NCI-H2227 treated with DMSO at 0.1 percent for 48 hours (cell line): ENCODE data around the gene SNX19.
A peak's percentile ranks its signal among the peaks of the same experiment; 100 is the strongest.
"Not testable (repeated sequence)": the region's sequence is repeated elsewhere in the genome, so short reads cannot be mapped to it uniquely, and the experiment has no call there.

ENCODE experiments used
- DNase-seq: peaks from one replicate; lab custom pipeline; 2025; lab: John Stamatoyannopoulos, UW

Gene SNX19

DNA sequence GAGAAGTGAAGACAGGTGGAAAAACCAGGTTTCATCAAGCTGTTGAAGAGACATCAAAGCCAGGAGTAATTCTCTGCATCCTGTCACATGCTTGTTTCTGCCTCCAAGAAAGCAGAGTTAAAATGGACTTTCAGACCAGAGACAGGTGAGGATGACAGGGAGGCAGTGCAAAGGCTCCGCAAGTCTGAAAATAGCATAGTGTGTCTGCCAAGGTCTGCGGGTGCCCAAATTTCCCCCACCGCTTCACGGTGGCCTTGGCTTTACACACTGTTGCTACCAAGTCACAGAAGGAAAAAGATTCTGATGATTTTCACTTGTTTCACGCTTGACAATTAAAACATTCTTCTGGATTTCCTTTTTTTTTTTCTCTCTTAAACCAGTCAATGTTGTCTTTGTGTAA, 44.2 kb downstream of the SNX19 start:
- DNase-seq: no peak

GRCh38 chr11:130871616-130872015, 44.7 kb downstream of the SNX19 start:
- DNase-seq: no peak

- no peak for DNase-seq
Measured at GRCh38 chr11:130868721-130869390, 47.4 kb downstream of the SNX19 start.

- no peak for DNase-seq
Measured at GRCh38 chr11:130868086-130868710, 48.1 kb downstream of the SNX19 start.

GRCh38 chr11:130866831-130867230, 49.4 kb downstream of the SNX19 start:
- DNase-seq: no peak

GRCh38 chr11:130865774-130866114, 50.5 kb downstream of the SNX19 start:
- DNase-seq: no peak

- no peak for DNase-seq
Measured at GRCh38 chr11:130865091-130865773, 51.0 kb downstream of the SNX19 start.

- DNase-seq: peak; percentile 88
Measured at GRCh38 chr11:130861902-130862860, 54.1 kb downstream of the SNX19 start.

DNA sequence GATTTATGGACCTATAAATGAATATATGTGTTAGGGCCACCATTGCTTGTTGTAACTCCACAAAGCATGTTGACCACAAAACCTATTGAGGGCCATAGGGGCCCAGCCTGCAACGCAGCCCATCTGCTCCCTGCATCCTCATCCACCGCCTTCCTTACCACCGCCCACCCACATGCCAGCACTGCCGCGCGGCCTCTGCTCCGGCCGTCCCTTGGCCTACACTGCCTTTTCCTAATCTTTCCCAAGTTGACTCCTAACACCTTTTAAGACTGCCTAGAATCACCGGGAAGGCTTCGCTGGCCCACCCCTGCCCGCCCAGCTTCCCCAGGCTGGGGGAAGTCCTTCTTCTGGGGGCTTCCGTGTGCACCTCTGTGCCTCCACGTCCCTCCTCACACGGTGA, 55.0 kb downstream of the SNX19 start:
- DNase-seq: no peak

DNA sequence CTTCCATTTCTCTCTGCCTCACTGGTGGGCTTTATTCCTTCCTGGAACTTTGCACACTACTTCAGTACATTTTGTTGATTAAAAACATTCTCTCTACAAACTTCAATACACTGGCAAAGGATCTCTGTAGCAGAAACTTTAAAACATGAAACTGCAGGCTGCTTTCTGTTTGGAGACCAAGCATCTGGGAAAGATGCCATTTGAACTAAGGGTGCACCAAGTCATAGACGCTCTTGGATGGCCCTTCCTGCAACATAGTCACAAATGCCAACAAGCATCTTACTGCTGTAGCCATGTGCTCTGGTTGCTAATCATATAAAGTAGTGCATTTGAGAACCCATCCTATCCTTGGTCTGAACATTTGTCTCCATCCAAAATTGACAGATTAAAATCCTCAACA, 56.4 kb downstream of the SNX19 start:
- no peak for DNase-seq

- DNase-seq: no peak
Measured at GRCh38 chr11:130858215-130858614, 58.1 kb downstream of the SNX19 start.

- DNase-seq: not testable (repeated sequence)
Measured at GRCh38 chr11:130855707-130856106, 60.6 kb downstream of the SNX19 start.

GRCh38 chr11:130854483-130854882, 61.8 kb downstream of the SNX19 start:
- no peak for DNase-seq

GRCh38 chr11:130852589-130852988, 63.7 kb downstream of the SNX19 start:
- DNase-seq: no peak

DNA sequence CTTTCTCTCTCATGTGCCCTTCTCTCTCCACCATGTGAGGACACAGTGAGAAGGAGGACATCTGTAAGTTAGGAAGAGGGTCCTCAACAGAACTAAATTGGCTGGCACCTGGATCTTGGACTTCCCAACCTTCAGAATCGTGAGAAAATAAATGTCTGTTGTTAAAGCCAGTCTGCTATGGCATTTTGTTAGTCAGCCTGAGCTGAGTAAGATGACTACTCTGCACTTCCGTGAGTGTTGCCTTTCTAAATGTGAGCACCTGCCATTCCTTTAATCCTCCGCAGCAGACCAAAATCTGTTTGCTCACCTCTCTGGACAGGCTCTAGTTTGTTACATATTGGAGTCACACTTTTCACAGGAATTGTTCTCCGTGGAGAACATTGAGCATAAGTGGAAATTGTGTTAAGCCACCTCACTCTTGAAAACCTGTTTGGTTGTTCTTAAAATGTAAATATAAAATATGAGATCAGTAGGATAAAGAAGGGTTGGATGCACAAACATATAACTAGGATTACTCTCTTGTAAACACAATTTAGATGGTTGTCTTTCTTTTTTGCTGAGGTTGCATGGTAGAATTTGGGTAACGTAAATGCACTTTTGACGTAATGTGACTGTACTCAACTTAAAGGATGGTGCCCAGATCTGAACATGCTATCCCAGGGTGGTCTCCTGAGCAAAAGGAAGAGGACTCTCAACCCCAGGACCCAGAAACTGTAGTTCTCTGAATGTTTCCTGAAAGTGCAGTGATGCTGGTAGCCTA, 65.9 kb downstream of the SNX19 start:
- DNase-seq: no peak

DNA sequence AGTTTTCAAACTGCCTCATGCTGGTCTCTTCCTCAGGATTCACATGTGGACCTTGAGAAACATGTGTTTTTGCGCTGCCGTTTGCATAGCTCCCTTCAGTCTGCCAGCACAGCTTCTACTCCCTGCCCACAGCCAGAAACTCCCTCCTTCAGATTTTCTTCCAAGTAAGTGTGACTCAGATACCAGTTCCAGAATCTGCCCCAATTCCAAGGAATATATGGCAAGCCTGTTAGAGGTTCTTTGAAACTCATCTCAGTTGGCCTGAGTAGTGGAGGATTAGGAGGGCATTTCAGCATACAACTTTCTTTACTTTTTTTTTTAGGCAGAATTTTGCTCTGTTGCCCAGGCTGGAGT, 67.1 kb downstream of the SNX19 start:
- no peak for DNase-seq

GRCh38 chr11:130848361-130849214, 67.7 kb downstream of the SNX19 start:
- no peak for DNase-seq

DNA sequence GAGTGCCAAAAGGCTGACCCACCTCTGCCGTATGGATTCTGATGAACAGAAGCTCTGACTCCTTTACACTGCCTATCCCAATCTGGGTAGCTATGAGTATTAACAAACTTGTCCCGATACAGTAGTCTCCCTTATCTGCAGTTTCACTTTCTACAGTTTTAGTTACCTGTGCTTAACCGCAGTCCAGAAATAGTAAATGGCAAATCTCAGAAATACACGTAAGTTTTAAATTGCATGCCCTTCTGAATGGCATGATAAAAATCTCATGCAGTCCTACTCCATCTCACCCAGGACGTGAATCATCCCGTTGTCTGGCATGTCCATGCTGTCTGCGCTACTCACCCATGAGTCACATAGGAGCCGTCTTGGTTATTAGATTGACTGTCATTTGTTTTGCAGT, 68.8 kb downstream of the SNX19 start:
- no peak for DNase-seq

DNA sequence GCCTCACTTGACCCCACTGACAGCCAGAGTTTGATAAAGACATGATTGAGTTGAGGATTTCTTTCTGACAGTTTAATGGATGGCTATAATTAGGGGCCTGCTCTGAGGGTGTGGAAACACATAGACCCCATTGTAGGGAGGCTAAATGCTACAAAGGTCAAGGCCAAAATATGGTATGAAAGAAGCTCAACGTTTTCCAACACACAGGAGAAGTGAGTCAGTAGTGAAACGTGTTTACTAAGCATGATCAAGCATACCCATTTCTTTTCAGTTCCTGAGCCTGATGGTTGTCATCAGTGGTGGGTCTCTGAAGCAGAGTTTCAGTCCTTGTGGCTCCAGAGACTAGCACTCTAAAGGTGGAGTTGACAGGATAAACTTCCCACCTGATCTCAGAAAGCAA, 69.7 kb downstream of the SNX19 start:
- DNase-seq: no peak

DNA sequence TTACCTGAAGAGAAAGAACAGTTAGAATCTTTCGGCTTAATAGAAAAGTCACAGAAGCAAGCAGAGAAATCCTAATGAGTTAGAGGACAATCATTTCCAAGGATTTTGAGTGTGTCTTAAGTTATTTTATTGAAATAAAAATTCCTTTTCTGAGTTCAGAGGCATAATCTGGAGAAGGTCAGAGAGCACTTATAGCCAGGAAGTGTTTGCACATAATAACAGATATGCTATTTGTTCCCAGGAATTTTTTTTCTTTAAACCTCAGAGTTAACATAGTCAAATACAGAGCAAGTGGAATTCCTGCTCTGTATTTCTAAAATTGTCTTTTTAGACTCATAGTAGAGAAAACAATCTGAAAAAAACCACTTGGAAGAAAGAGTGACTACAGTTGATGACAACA, 74.3 kb downstream of the SNX19 start:
- no peak for DNase-seq

DNA sequence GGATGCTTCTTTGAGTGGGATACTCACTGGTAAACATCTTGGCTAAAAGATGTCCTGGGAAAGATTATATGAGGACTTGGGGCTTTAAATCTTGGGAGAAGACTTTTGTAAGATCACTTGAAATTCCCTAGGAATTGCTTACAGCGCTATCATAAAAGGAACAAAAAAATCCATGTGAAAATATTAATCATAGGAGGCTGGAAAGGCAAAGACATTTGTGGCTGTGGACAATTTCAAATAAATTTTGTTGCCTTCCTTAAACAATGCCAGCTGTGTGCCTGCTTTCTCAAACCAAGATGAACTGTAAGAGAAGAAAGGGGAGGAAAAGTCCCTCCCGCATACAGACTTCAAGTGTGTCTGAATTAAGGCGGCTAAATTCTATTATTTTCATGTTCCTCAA, 75.6 kb downstream of the SNX19 start:
- no peak for DNase-seq
